Lung microvascular endothelial cell (primary cell): ENCODE results near the gene GUCY1A2. TPM values are rescaled to one million over a fixed set of nuclear protein-coding genes. Genes with fewer than 3 reads are reported as not detected.
"Not testable (repeated sequence)": the region's sequence is repeated elsewhere in the genome, so short reads cannot be mapped to it uniquely, and the experiment has no call there.

Experiments used
- DNase-seq, 2 donors: peaks; one replicate each; pipeline versions ENCODE4 v3.0.0 to v3.0.0-alpha.2; 2010; ENCODE audit warnings: low read depth in 2 of 2
- total RNA-seq: library from RNA; depleted of rRNA; stranded (reverse); fragments of >200 nt; gene quantifications from 2 replicates; pipeline ENCODE4 v1.2.1, GENCODE V29; 2014

The GUCY1A2 gene
- total RNA-seq, 1 donor from 2014 or later: under 0.01 TPM

GRCh38 chr11:106848526-106848925 lies 169.8 kb downstream of the GUCY1A2 start:
- no peak for DNase-seq

DNA sequence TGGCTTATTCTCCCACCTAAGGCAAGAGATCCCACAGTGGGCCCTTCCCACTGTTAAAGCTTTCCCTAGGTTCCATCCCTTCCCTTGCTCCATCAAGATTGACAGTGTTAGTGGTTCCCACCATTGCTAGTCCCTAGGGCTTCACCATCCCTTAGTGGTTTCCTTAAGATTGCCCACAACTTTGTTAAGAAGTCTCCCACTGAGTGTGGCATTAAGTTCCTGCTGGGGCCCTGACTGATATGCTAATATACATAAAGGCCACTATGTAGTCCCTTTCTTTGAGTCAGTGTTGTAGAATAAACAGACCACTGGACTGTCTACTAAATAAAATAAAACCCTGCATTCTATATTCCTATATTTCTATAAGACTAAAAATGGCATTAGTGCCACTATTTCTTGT lies 176.1 kb downstream of the GUCY1A2 start:
- DNase-seq: no peak

DNA sequence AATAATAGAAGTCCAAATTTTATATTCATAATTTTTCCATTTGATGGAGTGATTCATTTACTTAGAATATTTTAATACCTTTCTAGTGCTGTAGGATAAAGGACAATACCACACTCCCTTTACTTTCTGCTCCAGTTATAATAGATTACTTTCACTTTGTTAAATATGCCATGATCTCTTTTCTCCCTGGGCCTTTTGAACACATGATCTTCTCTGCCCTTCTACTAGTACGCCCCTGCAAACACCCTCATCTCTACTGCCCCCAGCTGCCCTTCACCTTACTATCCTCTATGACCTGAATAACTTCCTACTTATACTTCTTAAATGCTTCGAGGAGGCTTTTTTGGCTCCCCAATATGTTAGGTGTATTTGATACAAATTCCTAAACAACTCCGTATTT lies 177.3 kb downstream of the GUCY1A2 start:
- DNase-seq: no peak

DNA sequence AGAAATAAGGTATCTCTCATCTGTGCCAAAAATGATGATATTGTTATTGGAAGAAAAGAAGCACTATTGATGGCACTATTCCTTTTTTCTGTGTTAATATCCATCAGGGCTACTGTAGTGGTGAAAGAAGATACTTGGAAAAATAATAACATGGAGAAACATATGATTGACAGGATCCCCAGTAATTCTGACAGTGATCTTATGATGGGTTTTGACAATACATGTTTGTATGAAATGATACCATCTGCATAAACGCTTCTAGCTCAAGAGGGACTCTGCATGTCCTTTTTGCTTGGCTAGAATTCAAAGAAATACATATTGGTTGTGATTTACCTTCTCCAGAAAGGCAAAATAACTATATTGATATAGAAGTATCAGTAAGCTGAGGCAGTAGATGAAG lies 178.1 kb downstream of the GUCY1A2 start:
- no peak for DNase-seq

DNA sequence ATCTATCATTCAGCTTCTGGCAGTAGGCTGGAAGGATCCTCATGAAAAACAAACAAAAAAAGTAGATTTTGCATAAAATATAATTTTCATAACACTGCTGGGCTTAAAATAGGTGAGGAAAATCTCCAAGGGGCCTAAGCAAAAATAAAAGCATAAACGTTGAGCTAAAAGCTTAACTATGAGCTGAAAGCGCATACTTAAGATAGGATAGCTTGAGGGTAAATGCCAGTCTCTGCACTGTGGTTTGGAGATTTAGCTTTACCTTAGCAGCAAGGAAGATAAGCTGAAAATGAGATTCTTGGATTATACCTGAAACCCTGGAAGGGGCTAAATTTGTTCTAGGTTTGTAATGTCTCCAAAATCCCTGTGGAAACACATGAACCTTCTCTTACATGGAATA lies 183.7 kb downstream of the GUCY1A2 start:
- no peak for DNase-seq

GRCh38 chr11:106828976-106829375 lies 189.3 kb downstream of the GUCY1A2 start:
- no peak for DNase-seq

DNA sequence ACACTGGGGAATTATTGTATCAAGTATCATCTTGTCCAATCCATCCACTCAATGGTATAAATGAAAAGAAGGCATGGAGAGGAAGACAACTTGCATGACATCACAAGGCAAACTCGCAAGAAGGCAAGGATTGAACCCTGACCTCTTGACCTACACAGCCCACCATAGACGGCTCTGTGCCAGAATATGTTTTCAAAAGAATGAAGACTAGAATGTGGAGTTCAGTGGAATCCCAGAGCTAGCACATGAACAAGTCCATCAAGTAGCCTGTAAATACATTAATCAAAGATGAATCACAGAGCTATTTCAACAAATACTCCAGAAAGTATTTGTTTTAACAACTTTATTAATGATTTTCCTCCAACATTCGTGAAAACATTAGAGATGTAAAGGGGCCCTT lies 189.7 kb downstream of the GUCY1A2 start:
- DNase-seq: no peak

DNA sequence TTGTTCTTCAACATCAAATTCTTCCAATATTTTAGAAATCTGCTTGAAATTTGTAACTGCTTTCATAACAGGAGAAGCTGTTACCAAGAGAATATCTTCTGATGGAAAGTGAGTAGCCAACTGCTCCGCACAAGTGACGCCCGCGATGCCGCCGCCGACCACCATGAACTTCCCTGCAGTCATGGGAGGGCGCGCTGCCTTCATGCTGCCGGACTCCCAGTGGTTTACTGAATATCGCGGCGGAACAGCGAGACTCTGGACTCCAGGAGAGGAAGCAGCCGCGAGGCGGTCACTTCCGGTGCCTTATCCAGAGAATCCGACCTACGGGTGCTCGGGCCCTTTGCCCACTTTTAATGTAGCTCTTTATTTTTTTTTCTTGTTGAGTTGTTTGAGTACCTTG lies 190.6 kb downstream of the GUCY1A2 start:
- DNase-seq: no peak

DNA sequence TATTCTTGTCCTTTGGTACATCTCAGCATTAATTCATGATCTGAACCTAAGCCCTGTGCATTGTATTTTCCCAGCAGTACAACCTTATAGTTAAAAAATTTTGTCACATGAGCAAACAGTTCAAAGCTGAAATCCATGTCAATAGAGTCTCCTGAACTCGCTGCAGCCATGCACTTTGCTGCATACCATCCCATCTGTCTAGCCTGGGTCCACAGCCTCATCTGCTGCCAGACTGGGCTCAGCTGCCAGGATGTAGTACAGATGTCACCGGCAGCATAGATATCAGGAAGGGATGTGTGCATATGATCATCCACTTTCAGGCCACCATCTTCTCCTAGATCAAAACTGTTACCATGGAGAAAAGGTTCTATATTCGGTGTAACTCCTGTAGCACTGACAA lies 191.7 kb downstream of the GUCY1A2 start:
- not testable (repeated sequence) for DNase-seq

- no peak for DNase-seq
Observed at GRCh38 chr11:106821826-106822225, 196.4 kb downstream of the GUCY1A2 start.

GRCh38 chr11:106821291-106821690 lies 197.0 kb downstream of the GUCY1A2 start:
- DNase-seq: no peak

GRCh38 chr11:106818443-106818842 lies 199.8 kb downstream of the GUCY1A2 start:
- no peak for DNase-seq

DNA sequence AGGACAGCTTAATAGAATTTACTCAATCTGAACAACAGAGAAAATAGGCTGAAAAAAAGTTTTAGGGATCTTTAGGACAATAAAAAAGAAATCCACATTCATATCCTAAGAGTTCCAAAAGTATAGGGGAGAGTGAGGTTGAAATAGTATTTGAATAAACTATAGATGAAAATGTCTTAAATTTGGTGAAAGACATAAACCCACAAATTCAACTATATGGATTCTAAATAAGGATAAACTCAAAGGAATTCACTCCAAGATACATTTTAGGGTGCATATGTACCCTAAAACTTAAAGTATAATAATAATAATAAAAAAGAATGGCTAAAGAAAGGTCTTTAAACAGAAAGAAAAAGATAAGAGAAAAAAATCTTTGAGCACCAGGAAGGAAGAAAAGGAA lies 203.1 kb downstream of the GUCY1A2 start:
- no peak for DNase-seq

GRCh38 chr11:106813806-106814205 lies 204.5 kb downstream of the GUCY1A2 start:
- DNase-seq: no peak

GRCh38 chr11:106794058-106794457 lies 224.2 kb downstream of the GUCY1A2 start:
- DNase-seq: no peak

DNA sequence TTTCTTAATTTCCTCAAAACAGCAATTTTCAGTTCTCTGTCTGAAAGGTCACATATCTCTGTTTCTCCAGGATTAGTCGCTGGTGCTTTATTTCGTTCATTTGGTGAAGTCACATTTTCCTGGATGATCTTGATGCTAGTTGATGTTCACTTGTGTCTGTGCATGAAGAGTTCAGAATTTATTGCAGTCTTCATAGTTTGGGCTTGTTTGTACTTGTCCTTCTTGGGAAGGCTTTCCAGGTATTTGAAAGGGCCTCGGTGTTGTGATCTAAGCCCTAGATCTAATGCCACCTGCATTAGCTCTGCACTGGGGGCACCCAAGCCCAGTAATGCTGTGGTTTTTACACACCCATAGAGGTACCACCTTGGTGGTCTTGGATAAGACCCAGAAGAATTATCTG lies 228.9 kb downstream of the GUCY1A2 start:
- no peak for DNase-seq

GRCh38 chr11:106787454-106787853 lies 230.8 kb downstream of the GUCY1A2 start:
- no peak for DNase-seq

DNA sequence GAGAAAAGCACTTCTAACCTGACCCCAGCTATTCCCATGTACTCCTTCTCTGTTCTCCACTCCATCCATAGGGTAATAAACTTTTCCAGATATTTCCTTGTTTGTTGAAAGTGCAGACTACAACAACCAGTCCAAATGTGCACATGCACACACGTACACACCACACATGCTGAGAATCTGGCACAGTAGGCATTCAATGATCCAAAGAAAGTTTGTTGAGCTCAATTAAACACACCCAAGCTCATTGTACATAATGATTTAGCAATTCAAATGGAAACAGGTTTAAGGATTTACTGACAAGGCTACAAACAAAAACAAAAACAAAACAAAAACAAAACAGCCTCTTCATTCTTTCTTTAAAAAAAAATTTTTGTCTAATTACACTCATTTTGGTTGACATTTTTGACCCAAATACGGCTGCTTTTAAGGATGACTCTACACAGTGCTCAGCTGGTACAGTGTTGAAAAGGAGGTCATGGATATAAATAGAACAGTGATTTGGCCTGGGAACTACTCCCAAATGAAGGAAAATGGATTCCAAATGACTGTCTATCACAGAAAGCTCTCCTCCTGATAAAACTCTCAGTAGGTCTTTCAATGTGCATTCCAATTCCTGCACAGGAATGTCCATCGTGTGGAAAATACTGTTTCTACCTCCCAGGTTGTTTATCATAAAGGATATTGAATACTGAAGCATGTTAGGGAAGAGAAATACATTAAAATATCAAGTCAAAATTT lies 232.2 kb downstream of the GUCY1A2 start:
- DNase-seq: no peak

DNA sequence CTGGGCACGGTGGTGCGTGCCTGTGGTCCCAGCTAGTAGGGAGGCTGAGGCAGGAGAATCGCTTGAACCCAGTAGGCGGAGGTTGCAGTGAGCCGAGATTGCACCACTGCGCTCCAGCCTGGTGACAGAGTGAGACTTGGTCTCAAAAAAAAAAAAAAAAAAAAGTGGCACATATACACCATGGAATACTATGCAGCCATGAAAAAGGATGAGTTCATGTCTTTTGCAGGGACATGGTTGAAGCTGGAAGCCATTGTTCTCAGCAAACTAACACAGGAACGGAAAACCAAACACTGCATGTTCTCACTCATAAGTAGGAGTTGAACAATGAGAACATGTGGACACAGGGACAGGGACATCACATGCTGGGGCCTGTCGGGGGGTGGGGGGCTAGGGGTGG lies 241.0 kb downstream of the GUCY1A2 start:
- DNase-seq: not testable (repeated sequence)

- DNase-seq: no peak
Observed at GRCh38 chr11:106770489-106771085, 247.7 kb downstream of the GUCY1A2 start.

- DNase-seq: no peak
Observed at GRCh38 chr11:106765469-106766258, 252.6 kb downstream of the GUCY1A2 start.

DNA sequence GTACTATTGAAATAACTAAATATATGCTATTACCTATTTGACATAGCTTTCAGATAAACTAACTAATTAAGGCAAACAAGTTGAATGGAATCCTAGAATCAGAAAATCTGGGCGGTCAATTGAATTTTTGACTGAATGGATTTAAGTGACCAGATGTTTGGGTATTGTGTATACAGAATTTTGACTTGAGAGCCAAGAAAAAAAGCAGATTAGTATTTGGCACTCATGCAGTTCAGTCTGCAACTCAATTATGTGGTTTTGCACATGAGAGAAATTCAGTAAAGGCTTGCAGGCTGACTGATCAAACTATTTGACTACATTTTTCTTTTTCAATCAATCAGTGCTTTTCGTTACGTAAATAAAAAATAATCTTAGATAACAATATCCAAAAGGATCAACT lies 254.8 kb downstream of the GUCY1A2 start:
- DNase-seq: no peak

DNA sequence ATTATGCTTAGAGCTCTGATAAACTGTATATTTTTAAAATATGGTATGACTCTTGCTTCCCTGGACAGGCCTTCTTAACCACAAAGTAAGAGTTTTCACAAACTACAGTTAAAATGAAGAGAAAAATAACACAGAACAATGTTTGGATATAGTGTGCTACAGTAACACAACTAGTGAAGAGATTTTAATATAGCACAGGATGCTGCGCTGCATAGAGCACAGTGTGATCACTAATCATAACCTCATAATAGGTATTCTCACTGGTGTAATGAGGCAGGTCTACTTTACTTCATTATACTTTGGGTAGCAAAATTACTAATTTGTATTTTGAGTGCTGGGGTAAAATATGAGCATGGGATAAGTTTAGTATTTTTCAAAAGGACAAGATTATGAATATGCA lies 256.5 kb downstream of the GUCY1A2 start:
- no peak for DNase-seq
